Vagina (tissue), 2 donors: ENCODE results near the gene DPH7. TPM values are rescaled to one million over a fixed set of nuclear protein-coding genes. Genes with fewer than 3 reads are reported as not detected.
"Not testable (repeated sequence)": the region's sequence is repeated elsewhere in the genome, so short reads cannot be mapped to it uniquely, and the experiment has no call there.

Experiments used
- DNase-seq, 2 donors: peaks; one replicate each; pipeline ENCODE4 v3.0.0-alpha.2; 2017; ENCODE audit errors: extremely low spot score in 2 of 2
- H3K27ac ChIP-seq: fragments of 200-600 bp; sonication (generic); one replicate; pipeline ENCODE4 v1.5.1; 2019
- H3K27me3 ChIP-seq: fragments of 200-600 bp; sonication (generic); one replicate; pipeline ENCODE4 v1.5.1; 2019
- H3K36me3 ChIP-seq, 2 donors: fragments of 200-600 bp; sonication (generic); one replicate each; pipeline ENCODE4 v1.5.1; 2017 to 2019
- H3K4me1 ChIP-seq: fragments of 200-600 bp; sonication (generic); one replicate; pipeline ENCODE4 v1.5.1; 2019
- H3K4me3 ChIP-seq, 2 donors: fragments of 200-600 bp; sonication (generic); 1 replicate in 1 of 2; 2 replicates in 1 of 2; pipeline ENCODE4 v1.5.1; 2016 to 2019
- H3K9me3 ChIP-seq: fragments of 200-600 bp; sonication (generic); one replicate; pipeline ENCODE4 v1.5.1; 2019
- POLR2A ChIP-seq, 2 donors: fragments of 450-650 bp; IDR thresholded peaks; one replicate each; pipeline ENCODE4 v1.6.1; 2017; ENCODE audit warnings: antibody characterized with exemption in 2 of 2, mild to moderate bottlenecking in 2 of 2, moderate library complexity in 2 of 2
- POLR2AphosphoS5 ChIP-seq, 2 donors: sonication (generic); formaldehyde crosslinking; IDR thresholded peaks; one replicate each; pipeline ENCODE4 v1.9.0; 2017; ENCODE audit warnings: antibody characterized with exemption in 2 of 2, mild to moderate bottlenecking in 2 of 2, low read depth in 1 of 2; ENCODE audit not compliant: insufficient read depth in 1 of 2
- intact Hi-C: fragments of 100-400 bp; cut with DNase I; formaldehyde crosslinking; loops from one replicate; pipeline ENCODE4 v1.15.1; 2023
- total RNA-seq: library from RNA; depleted of rRNA; stranded (reverse); fragments of >200 nt; gene quantifications from one replicate; pipeline ENCODE4 v1.2.3, GENCODE V29; 2016
- TF ChIP-seq, protein P1 (sequence below), 3 experiments: fragments of 450-650 bp in 2 of 3; fragments of 200-600 bp in 1 of 3; sonication (generic) in 1 of 3; IDR thresholded peaks; one replicate each; pipeline ENCODE4 v1.5.1; 2017 to 2019; ENCODE audit warnings: antibody characterized with exemption in 3 of 3, mild to moderate bottlenecking in 2 of 3, moderate library complexity in 2 of 3

The DPH7 gene
- total RNA-seq, 1 donor from 2014 or later = 32.9 TPM

DNA sequence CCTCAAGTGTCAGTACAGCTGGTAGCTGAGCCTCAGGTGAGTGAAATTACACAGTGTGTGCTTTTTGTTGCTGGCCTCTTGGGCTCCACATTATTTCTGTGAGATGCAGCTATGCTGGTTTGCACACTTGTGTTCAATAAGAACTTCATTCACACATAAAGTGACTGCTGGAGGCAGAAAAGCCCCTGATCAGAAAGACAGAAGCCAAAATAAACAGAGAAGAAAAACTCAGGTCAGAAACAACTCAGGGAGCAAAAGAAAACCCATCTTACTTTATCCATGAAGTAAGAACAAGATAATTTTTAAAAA lies 43.7 kb downstream of the DPH7 start:
- no peak overlapping the region for H3K4me3 ChIP-seq
- H3K36me3 ChIP-seq = no peaks in the 10 kb centered on the region
- no peak for DNase-seq
- no peak overlapping the region for H3K27ac ChIP-seq
- peaks cover 7% of the 10 kb centered on the region for H3K4me1 ChIP-seq
- TF ChIP-seq, protein P1, sequence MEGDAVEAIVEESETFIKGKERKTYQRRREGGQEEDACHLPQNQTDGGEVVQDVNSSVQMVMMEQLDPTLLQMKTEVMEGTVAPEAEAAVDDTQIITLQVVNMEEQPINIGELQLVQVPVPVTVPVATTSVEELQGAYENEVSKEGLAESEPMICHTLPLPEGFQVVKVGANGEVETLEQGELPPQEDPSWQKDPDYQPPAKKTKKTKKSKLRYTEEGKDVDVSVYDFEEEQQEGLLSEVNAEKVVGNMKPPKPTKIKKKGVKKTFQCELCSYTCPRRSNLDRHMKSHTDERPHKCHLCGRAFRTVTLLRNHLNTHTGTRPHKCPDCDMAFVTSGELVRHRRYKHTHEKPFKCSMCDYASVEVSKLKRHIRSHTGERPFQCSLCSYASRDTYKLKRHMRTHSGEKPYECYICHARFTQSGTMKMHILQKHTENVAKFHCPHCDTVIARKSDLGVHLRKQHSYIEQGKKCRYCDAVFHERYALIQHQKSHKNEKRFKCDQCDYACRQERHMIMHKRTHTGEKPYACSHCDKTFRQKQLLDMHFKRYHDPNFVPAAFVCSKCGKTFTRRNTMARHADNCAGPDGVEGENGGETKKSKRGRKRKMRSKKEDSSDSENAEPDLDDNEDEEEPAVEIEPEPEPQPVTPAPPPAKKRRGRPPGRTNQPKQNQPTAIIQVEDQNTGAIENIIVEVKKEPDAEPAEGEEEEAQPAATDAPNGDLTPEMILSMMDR (IDR thresholded peaks at IDR 0.05) = no peak
- TF ChIP-seq POLR2AphosphoS5 (IDR thresholded peaks at IDR 0.05; ENCODE audit: insufficient read depth in 1 of 2, low read depth in 1 of 2) = no peak
- no peak for TF ChIP-seq POLR2A (IDR thresholded peaks at IDR 0.05)
- no peaks in the 10 kb centered on the region for H3K9me3 ChIP-seq
- intact Hi-C loops = no loop called here
- H3K27me3 ChIP-seq = no peaks in the 10 kb centered on the region

DNA sequence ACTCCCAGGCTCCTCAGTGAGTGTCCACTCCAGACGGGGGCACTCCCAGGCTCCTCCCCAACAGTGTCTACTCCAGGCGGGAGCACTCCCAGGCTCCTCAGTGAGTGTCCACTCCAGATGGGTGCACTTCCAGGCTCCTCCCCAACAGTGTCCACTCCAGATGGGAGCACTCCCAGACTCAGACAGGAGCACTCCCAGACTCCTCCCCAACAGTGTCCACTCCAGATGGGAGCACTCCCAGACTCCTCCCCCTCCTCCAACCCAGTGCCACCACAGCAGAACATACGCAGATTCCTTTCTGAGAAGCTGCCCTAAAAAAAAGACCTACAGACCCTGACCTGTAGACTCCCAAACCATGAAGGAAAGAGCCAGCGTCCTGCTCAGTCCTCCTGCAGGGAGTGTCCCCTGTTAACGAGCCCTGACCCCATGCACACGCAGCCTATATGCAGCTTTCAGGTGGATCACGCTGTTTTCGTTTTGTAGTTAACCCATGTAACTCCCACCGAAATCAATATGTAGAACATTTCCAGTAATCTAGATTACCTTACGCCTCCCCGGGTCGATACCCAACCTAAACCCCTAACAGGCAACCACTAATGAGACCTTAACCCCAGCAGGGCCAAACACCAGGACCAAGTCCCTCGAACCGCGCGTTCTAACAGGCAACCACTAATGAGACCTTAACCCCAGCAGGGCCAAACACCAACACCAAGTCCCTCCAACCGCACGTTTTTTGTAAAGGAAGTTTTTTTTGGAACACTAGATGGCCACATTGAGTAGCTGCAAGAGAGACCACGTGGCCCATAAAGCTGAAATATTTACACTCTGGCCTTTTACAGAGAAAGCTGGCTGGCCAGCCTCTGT lies 44.2 kb downstream of the DPH7 start:
- intact Hi-C loops = no loop called here
- no peak overlapping the region for H3K4me3 ChIP-seq
- TF ChIP-seq POLR2AphosphoS5 (IDR thresholded peaks at IDR 0.05; ENCODE audit: insufficient read depth in 1 of 2, low read depth in 1 of 2) (peak in 1 of 2 donors; percentile 53), POLR2A (IDR thresholded peaks at IDR 0.05) (no peak)
- TF ChIP-seq, protein P1 (IDR thresholded peaks at IDR 0.05) = peak in 2 of 3 experiments; percentile 23 to 76
- no peaks in the 10 kb centered on the region for H3K9me3 ChIP-seq
- DNase-seq = no peak
- H3K36me3 ChIP-seq = no peaks in the 10 kb centered on the region
- H3K4me1 ChIP-seq = peaks cover 7% of the 10 kb centered on the region
- no peak overlapping the region for H3K27ac ChIP-seq
- H3K27me3 ChIP-seq = no peaks in the 10 kb centered on the region

DNA sequence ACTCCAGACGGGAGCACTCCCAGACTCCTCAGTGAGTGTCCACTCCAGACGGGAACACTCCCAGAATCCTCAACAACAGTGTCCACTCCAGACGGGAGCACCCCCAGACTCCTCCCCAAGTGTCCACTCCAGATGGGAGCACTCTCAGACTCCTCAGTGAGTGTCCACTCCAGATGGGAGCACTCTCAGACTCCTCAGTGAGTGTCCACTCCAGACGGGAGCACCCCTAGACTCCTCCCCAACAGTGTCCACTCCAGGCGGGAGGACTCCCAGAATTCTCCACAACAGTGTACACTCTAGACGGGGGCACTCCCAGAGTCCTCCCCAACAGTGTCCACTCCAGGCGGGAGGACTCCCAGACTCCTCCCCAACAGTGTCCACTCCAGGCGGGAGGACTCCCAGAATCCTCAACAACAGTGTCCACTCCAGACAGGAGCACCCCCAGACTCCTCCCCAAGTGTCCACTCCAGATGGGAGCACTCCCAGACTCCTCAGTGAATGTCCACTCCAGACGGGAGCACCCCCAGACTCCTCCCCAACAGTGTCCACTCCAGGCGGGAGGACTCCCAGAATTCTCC lies 45.7 kb downstream of the DPH7 start:
- H3K4me1 ChIP-seq, intact Hi-C loops, DNase-seq, H3K27me3 ChIP-seq, H3K27ac ChIP-seq, H3K4me3 ChIP-seq, H3K36me3 ChIP-seq, H3K9me3 ChIP-seq: not testable (repeated sequence)

DNA sequence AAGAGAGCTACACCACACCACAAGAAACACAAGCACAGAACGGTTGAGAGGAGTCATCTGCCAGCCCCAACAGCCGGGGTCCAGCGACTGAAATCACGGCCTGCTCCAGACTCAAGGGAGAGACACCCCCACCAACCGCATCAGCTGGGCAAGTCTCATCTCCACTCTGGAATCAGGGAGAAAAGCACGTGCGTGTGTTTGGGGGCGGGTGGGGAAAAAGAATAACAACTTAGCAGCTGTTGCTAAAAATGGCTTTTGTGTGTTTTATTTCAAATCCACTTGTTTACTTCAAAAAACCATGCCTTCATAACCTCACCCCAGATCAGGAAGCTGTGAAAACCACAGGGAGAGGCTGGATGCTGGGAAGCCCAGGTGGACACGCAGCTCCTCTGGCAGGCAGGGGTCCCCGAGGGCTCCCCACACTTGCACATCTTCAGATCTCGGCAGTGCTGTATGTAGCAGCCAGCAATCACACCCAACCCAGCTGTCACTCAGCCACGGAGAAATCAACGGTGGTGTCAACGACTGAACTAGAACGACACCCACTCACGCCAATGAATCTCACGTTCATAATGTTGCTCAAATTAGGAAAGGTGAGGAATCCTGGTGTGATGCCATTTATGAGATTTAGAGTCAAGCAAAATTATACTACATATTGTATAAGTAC lies 47.5 kb downstream of the DPH7 start:
- Histone ChIP-seq H3K9me3 (no peaks in the 10 kb centered on the region), H3K27me3 (no peaks in the 10 kb centered on the region), H3K27ac (no peak overlapping the region), H3K36me3 (no peaks in the 10 kb centered on the region), H3K4me1 (peaks cover 7% of the 10 kb centered on the region), H3K4me3 (no peak overlapping the region)
- DNase-seq = no peak
- intact Hi-C loops = no loop called here
- TF ChIP-seq POLR2A (IDR thresholded peaks at IDR 0.05) (no peak), POLR2AphosphoS5 (IDR thresholded peaks at IDR 0.05; ENCODE audit: insufficient read depth in 1 of 2, low read depth in 1 of 2) (no peak)
- TF ChIP-seq, protein P1 (IDR thresholded peaks at IDR 0.05) = no peak

DNA sequence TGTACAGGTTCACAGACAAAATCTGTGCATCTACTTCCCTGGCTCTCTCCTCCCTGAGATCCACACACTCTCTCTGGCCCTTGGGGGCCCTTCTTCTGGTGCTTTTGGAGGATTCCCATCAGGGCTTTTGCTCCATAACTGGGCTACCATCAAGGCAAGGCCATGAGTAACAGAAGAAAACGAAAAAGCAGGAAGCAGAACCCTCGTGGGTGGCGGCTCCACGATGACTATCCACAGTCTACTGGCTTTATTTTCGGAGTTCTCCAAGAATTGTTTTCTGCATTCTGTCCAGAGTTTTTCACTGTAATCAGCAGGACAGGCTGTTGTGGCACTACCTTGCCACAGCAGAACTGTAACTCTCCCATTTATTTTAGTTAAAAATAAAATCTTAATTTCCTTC lies 48.4 kb downstream of the DPH7 start:
- H3K4me1 ChIP-seq = peaks cover 7% of the 10 kb centered on the region
- no peaks in the 10 kb centered on the region for H3K36me3 ChIP-seq
- H3K9me3 ChIP-seq = no peaks in the 10 kb centered on the region
- no peaks in the 10 kb centered on the region for H3K27me3 ChIP-seq
- no peak overlapping the region for H3K27ac ChIP-seq
- TF ChIP-seq, protein P1 (IDR thresholded peaks at IDR 0.05) = no peak
- TF ChIP-seq POLR2A (IDR thresholded peaks at IDR 0.05) (no peak), POLR2AphosphoS5 (IDR thresholded peaks at IDR 0.05; ENCODE audit: insufficient read depth in 1 of 2, low read depth in 1 of 2) (no peak)
- DNase-seq = no peak
- no peak overlapping the region for H3K4me3 ChIP-seq
- intact Hi-C loops = no loop called here
